ENCODE data around the gene RBM19.

Gene RBM19

DNA sequence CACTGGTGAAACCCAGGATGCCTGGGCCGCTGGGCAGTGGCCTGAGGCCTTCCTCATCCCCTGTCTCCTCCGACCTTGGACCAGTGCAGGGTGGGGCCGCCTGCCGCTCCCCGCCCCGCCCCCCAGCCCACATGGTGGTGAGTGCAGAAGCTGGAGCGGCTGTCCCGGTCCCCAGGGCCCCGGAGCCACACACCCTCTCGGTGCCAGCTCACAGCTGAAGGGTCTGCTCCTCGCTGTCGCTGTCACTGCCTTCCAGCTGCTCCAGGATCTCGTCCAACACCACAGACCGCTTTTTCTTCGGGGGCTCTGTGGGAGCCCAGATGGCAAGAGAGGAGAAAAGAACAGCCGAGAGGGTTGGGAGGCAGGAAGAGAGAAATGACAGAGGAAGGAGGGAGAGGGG is 143.1 kb downstream of the RBM19 start:
- CTCF ChIA-PET: no interaction called here
- DNase-seq (ENCODE audit: low spot score): no peak
- no peak overlapping the region for H3K27ac ChIP-seq
- POLR2A ChIA-PET (ENCODE audit: low non-redundant PET): no interaction called here
- no peak for TF ChIP-seq CTCF (conservative IDR thresholded peaks at IDR 0.05; ENCODE audit: low read depth)

DNA sequence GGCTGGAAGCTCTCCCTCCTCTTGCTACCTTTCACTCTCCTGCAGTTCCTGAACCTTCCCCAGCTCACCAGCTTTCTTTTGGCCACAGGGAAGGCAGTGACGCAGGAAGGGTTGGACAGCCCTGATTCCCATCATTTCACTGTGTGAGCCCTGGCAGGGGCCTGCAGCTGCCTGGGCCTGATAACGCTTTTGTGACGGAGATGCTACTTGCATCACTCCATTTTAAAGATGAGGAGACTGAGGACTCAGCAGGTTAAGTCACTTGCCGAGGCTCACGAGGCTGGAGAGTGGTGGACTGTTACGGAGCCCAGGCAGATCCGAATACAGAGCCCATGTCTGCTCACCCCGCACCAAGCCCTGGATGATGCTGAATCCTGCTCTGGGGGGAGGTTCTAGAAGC is 145.3 kb downstream of the RBM19 start:
- no peak for TF ChIP-seq CTCF (conservative IDR thresholded peaks at IDR 0.05; ENCODE audit: low read depth)
- CTCF ChIA-PET: interaction anchor here (0.6 kb wide), 1 partner anchor 505 kb away, joined by 3 read pairs; no protein-coding TSS in a partner anchor

DNA sequence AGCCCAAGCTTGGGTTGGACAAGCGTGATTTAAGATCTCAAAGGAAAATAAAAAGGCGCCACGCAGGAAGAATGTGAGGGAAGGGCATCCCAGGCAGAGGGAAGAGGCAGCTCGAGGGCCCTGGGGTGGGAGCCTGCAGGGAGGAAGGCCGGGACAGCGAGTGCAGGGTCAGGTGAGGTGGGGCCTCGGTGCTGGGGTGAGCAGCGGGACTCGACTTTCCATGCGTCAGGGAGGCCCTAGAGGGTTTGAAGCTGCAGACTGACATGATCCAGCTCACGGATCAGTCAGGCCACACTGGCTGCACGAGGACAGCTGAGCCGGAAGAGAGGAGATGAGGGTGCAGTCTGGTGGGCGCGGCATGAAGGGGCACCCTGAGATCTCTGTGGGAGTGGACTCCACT is 145.8 kb downstream of the RBM19 start:
- no peak for DNase-seq (ENCODE audit: low spot score)
- no peak for TF ChIP-seq CTCF (conservative IDR thresholded peaks at IDR 0.05; ENCODE audit: low read depth)
- ChIA-PET POLR2A (ENCODE audit: low non-redundant PET) (interaction anchor here (0.6 kb wide), 1 partner anchor 660 kb away, joined by 5 read pairs; no protein-coding TSS in a partner anchor), CTCF (no interaction called here)
- no peak overlapping the region for H3K27ac ChIP-seq

More for the DNA sequence above, 145.3 kb downstream of the RBM19 start:
- H3K27ac ChIP-seq: no peak overlapping the region
- DNase-seq (ENCODE audit: low spot score): no peak
- POLR2A ChIA-PET (ENCODE audit: low non-redundant PET): no interaction called here

- no peak overlapping the region for H3K27ac ChIP-seq
- ChIA-PET POLR2A (ENCODE audit: low non-redundant PET) (no interaction called here), CTCF (no interaction called here)
- no peak for DNase-seq (ENCODE audit: low spot score)
- TF ChIP-seq CTCF (conservative IDR thresholded peaks at IDR 0.05; ENCODE audit: low read depth): no peak
Measured at GRCh38 chr12:113819495-113819894, 146.6 kb downstream of the RBM19 start.

- ChIA-PET CTCF (interaction anchor here (0.6 kb wide), 1 partner anchor 738 kb away, joined by 6 read pairs; no protein-coding TSS in a partner anchor), POLR2A (ENCODE audit: low non-redundant PET) (no interaction called here)
- H3K27ac ChIP-seq: no peak overlapping the region
- no peak for TF ChIP-seq CTCF (conservative IDR thresholded peaks at IDR 0.05; ENCODE audit: low read depth)
- DNase-seq (ENCODE audit: low spot score): no peak
Measured at GRCh38 chr12:113818833-113819232, 147.3 kb downstream of the RBM19 start.

DNA sequence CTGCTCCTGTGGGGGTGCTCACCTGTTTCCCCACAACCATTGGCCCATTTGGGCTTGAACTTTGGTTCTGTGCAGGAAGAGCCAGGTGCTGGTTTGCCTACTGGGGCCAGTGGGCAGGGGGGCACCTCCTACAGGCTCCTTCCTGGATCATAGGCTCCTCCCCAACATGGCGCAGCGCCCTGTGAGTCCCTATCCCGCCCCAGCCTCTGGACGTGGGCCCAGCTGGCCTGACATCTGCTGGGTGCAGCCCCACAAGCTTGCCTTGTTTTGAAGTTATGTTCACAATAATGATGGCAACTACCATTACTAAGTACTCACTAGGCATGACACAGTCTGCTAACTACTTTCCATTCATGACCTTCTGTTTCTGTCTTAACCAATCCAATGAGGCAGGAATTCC is 147.8 kb downstream of the RBM19 start:
- ChIA-PET CTCF (interaction anchor here (0.6 kb wide), 1 partner anchor 739 kb away, joined by 6 read pairs; no protein-coding TSS in a partner anchor), POLR2A (ENCODE audit: low non-redundant PET) (no interaction called here)
- no peak for DNase-seq (ENCODE audit: low spot score)
- no peak for TF ChIP-seq CTCF (conservative IDR thresholded peaks at IDR 0.05; ENCODE audit: low read depth)
- no peak overlapping the region for H3K27ac ChIP-seq

DNA sequence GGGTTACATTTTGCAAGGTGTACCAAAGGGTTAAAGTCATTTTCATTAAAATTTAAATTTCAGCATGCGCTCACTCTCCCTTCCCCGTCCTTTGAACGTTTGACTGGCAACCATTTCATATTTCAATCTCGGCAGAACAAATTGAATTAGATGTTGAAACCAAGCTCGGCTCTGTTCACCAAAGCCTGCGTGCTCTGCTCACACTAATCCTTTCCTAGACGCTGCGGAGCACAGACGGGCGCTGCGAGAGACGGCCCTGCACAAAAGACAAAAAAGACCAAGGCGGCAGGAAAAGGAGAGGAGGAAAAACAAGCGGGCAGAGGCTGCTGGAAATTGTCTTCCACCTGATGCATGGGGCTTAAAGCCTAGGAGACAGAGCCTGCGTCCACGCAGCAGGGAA is 149.3 kb downstream of the RBM19 start:
- CTCF ChIA-PET: no interaction called here

More for the DNA sequence above, 149.3 kb downstream of the RBM19 start:
- DNase-seq (ENCODE audit: low spot score): no peak
- TF ChIP-seq CTCF (conservative IDR thresholded peaks at IDR 0.05; ENCODE audit: low read depth): no peak
- no peak overlapping the region for H3K27ac ChIP-seq
- POLR2A ChIA-PET (ENCODE audit: low non-redundant PET): no interaction called here
